Trophoblast cell (in vitro differentiated cells and primary cell): ENCODE results near the gene NELFA.

Experiments
- DNase-seq, 2 donors: peaks; one replicate each; pipeline ENCODE4 v3.0.0-alpha.2; 2016
- H2AFZ ChIP-seq: 2 replicates; pipeline ENCODE4 v1.6.1; 2013; ENCODE audit warnings: low read length, moderate library complexity, mild to moderate bottlenecking; ENCODE audit not compliant: insufficient read depth, poor library complexity
- H2AK5ac ChIP-seq: 2 replicates; pipeline ENCODE4 v1.6.1; 2013; ENCODE audit warnings: mild to moderate bottlenecking, low read length
- H2BK120ac ChIP-seq: 2 replicates; pipeline ENCODE4 v1.6.1; 2013; ENCODE audit warnings: low read length, mild to moderate bottlenecking, moderate library complexity; ENCODE audit not compliant: insufficient read depth, poor library complexity
- H2BK12ac ChIP-seq: 2 replicates; pipeline ENCODE4 v1.6.1; 2013; ENCODE audit warnings: mild to moderate bottlenecking, low read length, moderate library complexity
- H2BK5ac ChIP-seq: 2 replicates; pipeline ENCODE4 v1.6.1; 2013; ENCODE audit warnings: low read length, low read depth, moderate library complexity, mild to moderate bottlenecking; ENCODE audit not compliant: poor library complexity
- H3K14ac ChIP-seq: 2 replicates; pipeline ENCODE4 v1.6.1; 2013; ENCODE audit warnings: mild to moderate bottlenecking, low read length
- H3K18ac ChIP-seq: 2 replicates; pipeline ENCODE4 v1.6.1; 2013; ENCODE audit warnings: mild to moderate bottlenecking, low read length
- H3K23ac ChIP-seq: 2 replicates; pipeline ENCODE4 v1.6.1; 2013; ENCODE audit warnings: low read length
- H3K27ac ChIP-seq: 2 replicates; pipeline ENCODE4 v1.5.1; 2013; ENCODE audit warnings: low read depth, mild to moderate bottlenecking, inconsistent platforms, low read length, moderate library complexity
- H3K27me3 ChIP-seq: 2 replicates; pipeline ENCODE4 v1.6.1; 2013; ENCODE audit warnings: inconsistent platforms, mild to moderate bottlenecking, low read length, moderate library complexity; ENCODE audit not compliant: insufficient read depth
- H3K36me3 ChIP-seq, 2 experiments: 1 replicate in 1 of 2; 2 replicates in 1 of 2; pipeline ENCODE4 v1.6.1; 2013; ENCODE audit warnings: low read length in 2 of 2, mild to moderate bottlenecking in 2 of 2, moderate library complexity in 1 of 2; ENCODE audit not compliant: insufficient read depth in 2 of 2, control insufficient read depth in 1 of 2
- H3K4ac ChIP-seq: 2 replicates; pipeline ENCODE4 v1.6.1; 2013; ENCODE audit warnings: low read depth, mild to moderate bottlenecking, low read length, moderate library complexity
- H3K4me1 ChIP-seq, 2 experiments: 1 replicate in 1 of 2; 2 replicates in 1 of 2; pipeline ENCODE4 v1.6.1; 2013; ENCODE audit warnings: low read length in 2 of 2, mild to moderate bottlenecking in 2 of 2, moderate library complexity in 1 of 2; ENCODE audit not compliant: insufficient read depth in 2 of 2, control insufficient read depth in 1 of 2
- H3K4me2 ChIP-seq: 2 replicates; pipeline ENCODE4 v1.6.1; 2013; ENCODE audit warnings: inconsistent platforms, mild to moderate bottlenecking, low read length, moderate library complexity
- H3K4me3 ChIP-seq: 2 replicates; pipeline ENCODE4 v1.5.1; 2013; ENCODE audit warnings: mild to moderate bottlenecking, low read depth, low read length, inconsistent platforms
- H3K79me1 ChIP-seq: one replicate; pipeline ENCODE4 v1.6.1; 2013; ENCODE audit warnings: low read length
- H3K79me2 ChIP-seq: 2 replicates; pipeline ENCODE4 v1.6.1; 2013; ENCODE audit warnings: low read length, mild to moderate bottlenecking; ENCODE audit not compliant: control insufficient read depth, insufficient read depth, poor library complexity
- H3K9ac ChIP-seq: 2 replicates; pipeline ENCODE4 v1.6.1; 2013; ENCODE audit warnings: mild to moderate bottlenecking, low read length
- H3K9me3 ChIP-seq: 2 replicates; pipeline ENCODE4 v1.6.1; 2013; ENCODE audit warnings: low read depth, mild to moderate bottlenecking, control low read depth, inconsistent platforms, low read length; ENCODE audit not compliant: insufficient read depth
- H4K12ac ChIP-seq: 2 replicates; pipeline ENCODE4 v1.6.1; 2013; ENCODE audit warnings: low read depth, mild to moderate bottlenecking, low read length, moderate library complexity
- H4K8ac ChIP-seq: 2 replicates; pipeline ENCODE4 v1.6.1; 2013; ENCODE audit warnings: low read depth, mild to moderate bottlenecking, low read length, moderate library complexity
- H4K91ac ChIP-seq: one replicate; pipeline ENCODE4 v1.6.1; 2013; ENCODE audit warnings: low read depth, mild to moderate bottlenecking, low read length, moderate library complexity
- WGBS: extraction: QIAGEN DNeasy Blood & Tissue Kit; methylation state at CpG from one replicate; pipeline ENCODE4 v1.1.7; 2013; ENCODE audit warnings: missing lambda C conversion rate; ENCODE audit not compliant: insufficient read length, insufficient coverage; ENCODE audit errors: extremely low coverage; 5-methylcytosine and 5-hydroxymethylcytosine counted together

NELFA gene

GRCh38 chr4:2049811-2050210, 41.0 kb upstream of the NELFA start:
- H3K4me2 ChIP-seq, result no peak overlapping the region
- peaks cover 3% of the 10 kb centered on the region for H3K9me3 ChIP-seq
- H3K4me1 ChIP-seq, result no peaks in the 10 kb centered on the region
- no peak overlapping the region for H2BK12ac ChIP-seq
- no peak overlapping the region for H3K14ac ChIP-seq
- no peak overlapping the region for H2BK120ac ChIP-seq
- no peak overlapping the region for H2BK5ac ChIP-seq
- H3K36me3 ChIP-seq, result no peaks in the 10 kb centered on the region
- H3K27ac ChIP-seq, result no peak overlapping the region
- H4K91ac ChIP-seq, result no peak overlapping the region
- H4K8ac ChIP-seq, result no peak overlapping the region
- H3K4ac ChIP-seq, result no peak overlapping the region
- no peaks in the 10 kb centered on the region for H3K27me3 ChIP-seq
- no CpG with 5 or more reads among the region's 7 CpGs for WGBS
- no peak overlapping the region for H2AFZ ChIP-seq
- H3K4me3 ChIP-seq, result no peak overlapping the region
- H2AK5ac ChIP-seq, result no peak overlapping the region
- no peak overlapping the region for H3K18ac ChIP-seq
- no peak for DNase-seq
- no peak overlapping the region for H4K12ac ChIP-seq
- no peaks in the 10 kb centered on the region for H3K79me2 ChIP-seq
- no peak overlapping the region for H3K23ac ChIP-seq
- H3K79me1 ChIP-seq, result no peaks in the 10 kb centered on the region
- no peak overlapping the region for H3K9ac ChIP-seq

GRCh38 chr4:2049381-2049780, 40.6 kb upstream of the NELFA start:
- no peak for DNase-seq
- no CpG with 5 or more reads among the region's 7 CpGs for WGBS
- no peak overlapping the region for H2BK12ac ChIP-seq

GRCh38 chr4:2048831-2049230, 40.1 kb upstream of the NELFA start:
- Histone ChIP-seq H4K12ac (no peak overlapping the region), H4K8ac (no peak overlapping the region), H3K4me2 (no peak overlapping the region), H3K36me3 (peaks cover 0 to 3% of the 10 kb centered on the region in 2 experiments), H3K79me1 (no peaks in the 10 kb centered on the region), H3K14ac (no peak overlapping the region), H2BK12ac (no peak overlapping the region), H3K4me1 (no peaks in the 10 kb centered on the region), H3K79me2 (no peaks in the 10 kb centered on the region), H2AFZ (no peak overlapping the region), H3K23ac (no peak overlapping the region), H3K4ac (no peak overlapping the region), H3K9me3 (peaks cover 8% of the 10 kb centered on the region), H3K18ac (no peak overlapping the region), H4K91ac (no peak overlapping the region), H3K27me3 (no peaks in the 10 kb centered on the region), H3K9ac (no peak overlapping the region), H2BK120ac (no peak overlapping the region), H3K27ac (no peak overlapping the region), H2BK5ac (no peak overlapping the region), H3K4me3 (no peak overlapping the region), H2AK5ac (no peak overlapping the region)
- WGBS, result no CpG with 5 or more reads among the region's 8 CpGs
- DNase-seq, result no peak

More at GRCh38 chr4:2049381-2049780, 40.6 kb upstream of the NELFA start:
- Histone ChIP-seq H2AK5ac (no peak overlapping the region), H3K27me3 (no peaks in the 10 kb centered on the region), H3K27ac (no peak overlapping the region), H3K4ac (no peak overlapping the region), H3K4me3 (no peak overlapping the region), H2BK5ac (no peak overlapping the region), H2BK120ac (no peak overlapping the region), H3K79me1 (no peaks in the 10 kb centered on the region), H3K14ac (no peak overlapping the region), H3K9me3 (peaks cover 8% of the 10 kb centered on the region), H3K36me3 (peaks cover 0 to 3% of the 10 kb centered on the region in 2 experiments), H4K8ac (no peak overlapping the region), H3K9ac (no peak overlapping the region), H2AFZ (no peak overlapping the region), H3K79me2 (no peaks in the 10 kb centered on the region), H3K4me1 (no peaks in the 10 kb centered on the region), H3K18ac (no peak overlapping the region), H3K23ac (no peak overlapping the region), H4K12ac (no peak overlapping the region), H4K91ac (no peak overlapping the region), H3K4me2 (no peak overlapping the region)

GRCh38 chr4:2047781-2048581, 39.2 kb upstream of the NELFA start:
- H2AK5ac ChIP-seq, result no peak overlapping the region
- H2BK12ac ChIP-seq, result no peak overlapping the region
- H3K14ac ChIP-seq, result no peak overlapping the region
- no peak overlapping the region for H3K9ac ChIP-seq
- H3K4me3 ChIP-seq, result no peak overlapping the region
- no CpG with 5 or more reads among the region's 25 CpGs for WGBS
- H3K9me3 ChIP-seq, result peaks cover 8% of the 10 kb centered on the region
- no peaks in the 10 kb centered on the region for H3K4me1 ChIP-seq
- H2BK5ac ChIP-seq, result no peak overlapping the region
- H3K4me2 ChIP-seq, result no peak overlapping the region
- H2BK120ac ChIP-seq, result no peak overlapping the region
- no peaks in the 10 kb centered on the region for H3K27me3 ChIP-seq
- H4K91ac ChIP-seq, result no peak overlapping the region
- H3K79me1 ChIP-seq, result no peaks in the 10 kb centered on the region
- no peak overlapping the region for H3K18ac ChIP-seq
- no peak overlapping the region for H4K12ac ChIP-seq
- no peak overlapping the region for H2AFZ ChIP-seq
- no peak overlapping the region for H4K8ac ChIP-seq
- H3K79me2 ChIP-seq, result no peaks in the 10 kb centered on the region
- peaks cover 0 to 3% of the 10 kb centered on the region in 2 experiments for H3K36me3 ChIP-seq
- no peak overlapping the region for H3K23ac ChIP-seq
- H3K4ac ChIP-seq, result no peak overlapping the region
- no peak overlapping the region for H3K27ac ChIP-seq
- DNase-seq, result no peak
